SU-DHL-6 (cell line): Measurements from ENCODE around the gene FOXR1.

Experiments
- H2AFZ ChIP-seq: fragments of 200-600 bp; sonication (generic); 2 replicates; pipeline ENCODE4 v1.6.1; 2014; ENCODE audit warnings: low read depth, mild to moderate bottlenecking, moderate library complexity, mixed read lengths, antibody characterized with exemption, low read length; ENCODE audit not compliant: severe bottlenecking
- H3F3A ChIP-seq: fragments of 200-600 bp; shearing (Covaris generic); 2 replicates; pipeline ENCODE4 v1.6.0; 2016; ENCODE audit warnings: antibody characterized with exemption, mild to moderate bottlenecking; ENCODE audit not compliant: insufficient read depth
- H3K27ac ChIP-seq: fragments of 200-600 bp; sonication (generic); 2 replicates; pipeline ENCODE4 v1.5.1; 2016; ENCODE audit warnings: low read depth, mild to moderate bottlenecking, low read length, moderate library complexity, mixed read lengths
- H3K27me3 ChIP-seq: fragments of 200-600 bp; sonication (generic), shearing (Covaris generic); 2 replicates; pipeline ENCODE4 v1.6.0; 2014; ENCODE audit warnings: mild to moderate bottlenecking, low read length
- H3K36me3 ChIP-seq: fragments of 200-600 bp; sonication (generic); 2 replicates; pipeline ENCODE4 v1.6.1; 2014; ENCODE audit warnings: mild to moderate bottlenecking, low read length, mixed read lengths
- H3K4me2 ChIP-seq: fragments of 300-600, 200-600 bp; shearing (Covaris generic), sonication (generic); 2 replicates; pipeline ENCODE4 v1.6.0; 2014; ENCODE audit warnings: low read length, low read depth, mild to moderate bottlenecking; ENCODE audit not compliant: poor library complexity, severe bottlenecking
- H3K4me3 ChIP-seq: fragments of 200-600 bp; sonication (generic); 2 replicates; pipeline ENCODE4 v1.5.1; 2014; ENCODE audit warnings: antibody characterized with exemption, low read length, mild to moderate bottlenecking, mixed read lengths; ENCODE audit not compliant: insufficient read depth, poor library complexity, severe bottlenecking
- H3K79me2 ChIP-seq: fragments of 200-600 bp; sonication (generic); 2 replicates; pipeline ENCODE4 v1.6.1; 2014; ENCODE audit warnings: mild to moderate bottlenecking, low read length, moderate library complexity; ENCODE audit not compliant: insufficient read depth
- H3K9ac ChIP-seq: fragments of 200-600 bp; sonication (generic); 2 replicates; pipeline ENCODE4 v1.7.0; 2014; ENCODE audit warnings: mild to moderate bottlenecking, low read length
- H3K9me2 ChIP-seq: fragments of 200-600 bp; sonication (generic); replicated peaks from 2 replicates; pipeline ENCODE4 v1.6.1; 2014; ENCODE audit warnings: low read length; ENCODE audit not compliant: insufficient read depth
- H3K9me3 ChIP-seq: fragments of 200-600 bp; sonication (generic); 2 replicates; pipeline ENCODE4 v1.6.1; 2014; ENCODE audit warnings: low read length, mixed read lengths; ENCODE audit not compliant: insufficient read depth
- H4K20me1 ChIP-seq: fragments of 200-600 bp; sonication (generic); 2 replicates; pipeline ENCODE4 v1.6.1; 2014; ENCODE audit warnings: low read depth, mild to moderate bottlenecking, antibody characterized with exemption, low read length, moderate library complexity, mixed read lengths
- CTCF ChIP-seq: fragments of 200-600 bp; sonication (generic); IDR thresholded peaks from one replicate; pipeline ENCODE4 v1.5.1; 2017; ENCODE audit warnings: antibody characterized with exemption, mild to moderate bottlenecking, low read length, moderate library complexity; ENCODE audit not compliant: insufficient read depth, poor library complexity, severe bottlenecking
- EZH2phosphoT487 ChIP-seq: fragments of 200-600 bp; sonication (generic), shearing (Covaris generic); conservative IDR thresholded peaks from 2 replicates; pipeline ENCODE4 v1.6.1; 2018; ENCODE audit warnings: mild to moderate bottlenecking, antibody characterized with exemption, low read length, moderate library complexity, mixed read lengths

Gene FOXR1

GRCh38 chr11:119024430-119025098, 53.0 kb downstream of the FOXR1 start:
- TF ChIP-seq CTCF: no peak
- TF ChIP-seq EZH2phosphoT487: no peak
- no peaks in the 10 kb centered on the region for H3K9me2 ChIP-seq
- H3K36me3 ChIP-seq: 0 out of 2 replicates have a peak, but pooled peaks cover 3% of the 10 kb centered on the region
- no peak overlapping the region for H3K4me3 ChIP-seq
- H3F3A ChIP-seq: peaks cover 9% of the 10 kb centered on the region
- H3K27ac ChIP-seq: no peak overlapping the region
- H3K4me2 ChIP-seq: no peak overlapping the region
- no peaks in the 10 kb centered on the region for H3K9me3 ChIP-seq
- no peaks in the 10 kb centered on the region for H4K20me1 ChIP-seq
- no peak overlapping the region for H3K9ac ChIP-seq
- no peak overlapping the region for H2AFZ ChIP-seq
- no peaks in the 10 kb centered on the region for H3K27me3 ChIP-seq
- peaks cover 16% of the 10 kb centered on the region for H3K79me2 ChIP-seq

- no peak overlapping the region for H2AFZ ChIP-seq
- H3K9me2 ChIP-seq: no peaks in the 10 kb centered on the region
- H4K20me1 ChIP-seq: no peaks in the 10 kb centered on the region
- H3K36me3 ChIP-seq: 0 out of 2 replicates have a peak, but pooled peaks cover 3% of the 10 kb centered on the region
- peaks cover 16% of the 10 kb centered on the region for H3K79me2 ChIP-seq
- no peaks in the 10 kb centered on the region for H3K9me3 ChIP-seq
- no peak overlapping the region for H3K4me3 ChIP-seq
- H3K4me2 ChIP-seq: no peak overlapping the region
- H3F3A ChIP-seq: peaks cover 9% of the 10 kb centered on the region
- TF ChIP-seq CTCF: no peak
- TF ChIP-seq EZH2phosphoT487: no peak
- H3K27me3 ChIP-seq: no peaks in the 10 kb centered on the region
- no peak overlapping the region for H3K27ac ChIP-seq
- no peak overlapping the region for H3K9ac ChIP-seq
Observed at GRCh38 chr11:119025099-119025473, 53.5 kb downstream of the FOXR1 start.

GRCh38 chr11:119025541-119025940, 54.0 kb downstream of the FOXR1 start:
- Histone ChIP-seq H3F3A (peaks cover 9% of the 10 kb centered on the region), H3K36me3 (0 out of 2 replicates have a peak, but pooled peaks cover 3% of the 10 kb centered on the region), H3K27me3 (no peaks in the 10 kb centered on the region), H3K79me2 (peaks cover 13% of the 10 kb centered on the region), H3K9ac (no peak overlapping the region), H3K4me2 (no peak overlapping the region), H3K27ac (no peak overlapping the region), H4K20me1 (no peaks in the 10 kb centered on the region), H3K9me2 (no peaks in the 10 kb centered on the region), H2AFZ (no peak overlapping the region), H3K9me3 (no peaks in the 10 kb centered on the region), H3K4me3 (no peak overlapping the region)
- no peak for TF ChIP-seq EZH2phosphoT487
- no peak for TF ChIP-seq CTCF
